DOHH2 (cell line): ENCODE measurements around the gene TNIP2.

Experiments
- CTCF ChIP-seq: fragments of 200-600 bp; sonication (generic); IDR thresholded peaks from one replicate; pipeline ENCODE4 v1.5.1; 2014; ENCODE audit warnings: antibody characterized with exemption, mild to moderate bottlenecking, low read depth, low read length; ENCODE audit not compliant: poor library complexity, severe bottlenecking
- EZH2phosphoT487 ChIP-seq: fragments of 200-600 bp; sonication (generic); IDR thresholded peaks from 2 replicates; pipeline ENCODE4 v1.6.1; 2017; ENCODE audit warnings: borderline replicate concordance, mild to moderate bottlenecking, antibody characterized with exemption, low read length, moderate library complexity, mixed read lengths

- TF ChIP-seq EZH2phosphoT487, result no peak
- no peak for TF ChIP-seq CTCF
Observed at GRCh38 chr4:2796849-2797544, 40.9 kb upstream of the TNIP2 start.
